ENCODE measurements around the gene KAT6B. TPM values are rescaled to one million over a fixed set of nuclear protein-coding genes. Genes with fewer than 3 reads are reported as not detected.
"Not testable (repeated sequence)": the region's sequence is repeated elsewhere in the genome, so short reads cannot be mapped to it uniquely, and the experiment has no call there.

Gene KAT6B
- total RNA-seq, 1 experiment from 2014 or later = 21.8 TPM

DNA sequence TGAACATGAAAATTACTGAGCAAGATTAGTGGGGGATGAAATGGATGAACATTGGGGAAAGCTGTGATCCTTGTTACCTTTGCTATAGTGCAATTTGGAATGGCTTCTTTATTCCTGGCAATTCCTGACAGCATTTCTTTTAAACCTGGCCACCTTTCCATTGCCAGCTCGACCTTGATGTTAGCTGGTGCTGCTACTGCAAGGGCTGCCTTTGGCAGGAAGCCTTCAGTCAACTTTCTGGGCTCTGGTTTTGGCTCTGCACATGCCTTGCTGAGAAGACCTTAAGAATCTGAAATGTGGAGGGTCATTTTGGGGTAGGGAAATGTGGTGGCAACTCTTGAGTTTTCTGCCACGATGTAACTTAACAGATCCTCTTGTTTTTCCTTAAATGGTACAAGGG, 64.7 kb downstream of the KAT6B start:
- no peak for DNase-seq (ENCODE audit: low spot score)
- Histone ChIP-seq H3K9me3 (ENCODE audit: low read depth, low read length, poor library complexity, severe bottlenecking) (no peaks in the 10 kb centered on the region), H3K27ac (ENCODE audit: low read depth, low read length, poor library complexity, severe bottlenecking) (no peak overlapping the region), H3K27me3 (replicated peaks; ENCODE audit: insufficient read depth, low read depth, low read length, poor library complexity) (no peaks in the 10 kb centered on the region), H3K36me3 (ENCODE audit: insufficient read depth, low read length, poor library complexity, severe bottlenecking) (no peaks in the 10 kb centered on the region), H3K4me1 (ENCODE audit: insufficient read depth, low read length, poor library complexity, severe bottlenecking) (no peaks in the 10 kb centered on the region), H3K4me3 (ENCODE audit: low read depth, low read length, poor library complexity, severe bottlenecking) (no peak overlapping the region)
- intact Hi-C loops (cut with micrococcal nuclease; ENCODE audit: unreplicated experiment) = no loop called here
- no TSS peak for BruUV-seq (replicated peaks)
- CTCF ChIA-PET = no interaction called here
- TF ChIP-seq EZH2 (IDR thresholded peaks at IDR 0.05; ENCODE audit: borderline replicate concordance, low read depth, low read length, poor library complexity, severe bottlenecking) = no peak
- TF ChIP-seq, protein P1, sequence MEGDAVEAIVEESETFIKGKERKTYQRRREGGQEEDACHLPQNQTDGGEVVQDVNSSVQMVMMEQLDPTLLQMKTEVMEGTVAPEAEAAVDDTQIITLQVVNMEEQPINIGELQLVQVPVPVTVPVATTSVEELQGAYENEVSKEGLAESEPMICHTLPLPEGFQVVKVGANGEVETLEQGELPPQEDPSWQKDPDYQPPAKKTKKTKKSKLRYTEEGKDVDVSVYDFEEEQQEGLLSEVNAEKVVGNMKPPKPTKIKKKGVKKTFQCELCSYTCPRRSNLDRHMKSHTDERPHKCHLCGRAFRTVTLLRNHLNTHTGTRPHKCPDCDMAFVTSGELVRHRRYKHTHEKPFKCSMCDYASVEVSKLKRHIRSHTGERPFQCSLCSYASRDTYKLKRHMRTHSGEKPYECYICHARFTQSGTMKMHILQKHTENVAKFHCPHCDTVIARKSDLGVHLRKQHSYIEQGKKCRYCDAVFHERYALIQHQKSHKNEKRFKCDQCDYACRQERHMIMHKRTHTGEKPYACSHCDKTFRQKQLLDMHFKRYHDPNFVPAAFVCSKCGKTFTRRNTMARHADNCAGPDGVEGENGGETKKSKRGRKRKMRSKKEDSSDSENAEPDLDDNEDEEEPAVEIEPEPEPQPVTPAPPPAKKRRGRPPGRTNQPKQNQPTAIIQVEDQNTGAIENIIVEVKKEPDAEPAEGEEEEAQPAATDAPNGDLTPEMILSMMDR (conservative IDR thresholded peaks at IDR 0.05; ENCODE audit: low read depth, low read length) = no peak
- POLR2A ChIA-PET (ENCODE audit: low non-redundant PET) = no interaction called here

- no peaks in the 10 kb centered on the region for H3K9me3 ChIP-seq (ENCODE audit: low read depth, low read length, poor library complexity, severe bottlenecking)
- peaks cover 13% of the 10 kb centered on the region for H3K4me1 ChIP-seq (ENCODE audit: insufficient read depth, low read length, poor library complexity, severe bottlenecking)
- no peaks in the 10 kb centered on the region for H3K36me3 ChIP-seq (ENCODE audit: insufficient read depth, low read length, poor library complexity, severe bottlenecking)
- TF ChIP-seq, protein P1 (conservative IDR thresholded peaks at IDR 0.05; ENCODE audit: low read depth, low read length) = no peak
- no peak for TF ChIP-seq EZH2 (IDR thresholded peaks at IDR 0.05; ENCODE audit: borderline replicate concordance, low read depth, low read length, poor library complexity, severe bottlenecking)
- ChIA-PET POLR2A (ENCODE audit: low non-redundant PET) (no interaction called here), CTCF (no interaction called here)
- no TSS peak for BruUV-seq (replicated peaks)
- no peaks in the 10 kb centered on the region for H3K27me3 ChIP-seq (replicated peaks; ENCODE audit: insufficient read depth, low read depth, low read length, poor library complexity)
- H3K27ac ChIP-seq (ENCODE audit: low read depth, low read length, poor library complexity, severe bottlenecking) = no peak overlapping the region
- H3K4me3 ChIP-seq (ENCODE audit: low read depth, low read length, poor library complexity, severe bottlenecking) = no peak overlapping the region
- DNase-seq (ENCODE audit: low spot score) = no peak
- intact Hi-C loops (cut with micrococcal nuclease; ENCODE audit: unreplicated experiment) = no loop called here
Observed at GRCh38 chr10:74892839-74893238, 66.4 kb downstream of the KAT6B start.

- intact Hi-C loops (cut with micrococcal nuclease; ENCODE audit: unreplicated experiment); POLR2A ChIA-PET (ENCODE audit: low non-redundant PET); H3K9me3 ChIP-seq (ENCODE audit: low read depth, low read length, poor library complexity, severe bottlenecking); H3K4me3 ChIP-seq (ENCODE audit: low read depth, low read length, poor library complexity, severe bottlenecking); BruUV-seq (replicated peaks); H3K27me3 ChIP-seq (replicated peaks; ENCODE audit: insufficient read depth, low read depth, low read length, poor library complexity); H3K27ac ChIP-seq (ENCODE audit: low read depth, low read length, poor library complexity, severe bottlenecking); DNase-seq (ENCODE audit: low spot score); H3K36me3 ChIP-seq (ENCODE audit: insufficient read depth, low read length, poor library complexity, severe bottlenecking); CTCF ChIA-PET: not testable (repeated sequence)
- peaks cover 18% of the 10 kb centered on the region for H3K4me1 ChIP-seq (ENCODE audit: insufficient read depth, low read length, poor library complexity, severe bottlenecking)
Observed at GRCh38 chr10:74893329-74893728, 66.9 kb downstream of the KAT6B start.

DNA sequence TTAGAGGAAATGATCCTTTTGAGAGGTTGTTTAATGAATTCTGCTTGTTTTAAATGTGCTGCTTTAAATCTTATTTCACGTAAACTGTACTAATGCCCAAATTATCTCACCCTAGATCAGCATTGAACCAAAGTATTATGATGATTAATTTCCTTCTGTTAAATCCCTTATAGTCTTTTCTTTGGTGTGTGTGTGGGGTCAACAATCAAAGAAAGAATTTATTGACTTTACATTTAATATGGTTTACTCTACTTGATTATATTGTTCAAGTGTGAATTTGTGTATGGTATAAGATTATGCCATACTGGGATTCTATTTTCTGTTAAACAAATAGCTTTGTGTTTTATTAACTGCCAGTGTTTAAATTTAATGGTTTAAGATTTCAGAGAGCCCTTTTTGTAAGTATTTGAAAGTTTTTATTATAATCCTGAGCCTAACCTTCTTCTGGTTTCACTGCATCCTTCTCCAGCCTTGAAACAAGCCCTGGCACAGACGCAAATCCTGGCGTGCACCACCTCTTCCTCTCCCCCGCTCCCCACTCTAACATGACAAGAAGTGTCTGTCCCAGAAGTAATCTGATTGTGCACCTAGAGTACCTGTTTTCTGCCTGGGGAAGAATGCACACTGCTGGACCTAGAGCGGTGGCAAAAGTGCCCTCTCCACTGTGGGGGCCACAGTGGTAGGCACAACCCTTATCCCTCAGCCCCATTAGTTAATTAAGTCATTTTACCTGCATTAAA, 70.6 kb downstream of the KAT6B start:
- Histone ChIP-seq H3K4me1 (ENCODE audit: insufficient read depth, low read length, poor library complexity, severe bottlenecking) (peaks cover 21% of the 10 kb centered on the region), H3K9me3 (ENCODE audit: low read depth, low read length, poor library complexity, severe bottlenecking) (no peaks in the 10 kb centered on the region), H3K36me3 (ENCODE audit: insufficient read depth, low read length, poor library complexity, severe bottlenecking) (no peaks in the 10 kb centered on the region), H3K27me3 (replicated peaks; ENCODE audit: insufficient read depth, low read depth, low read length, poor library complexity) (no peaks in the 10 kb centered on the region), H3K27ac (ENCODE audit: low read depth, low read length, poor library complexity, severe bottlenecking) (no peak overlapping the region), H3K4me3 (ENCODE audit: low read depth, low read length, poor library complexity, severe bottlenecking) (no peak overlapping the region)
- no TSS peak for BruUV-seq (replicated peaks)
- DNase-seq (ENCODE audit: low spot score) = no peak
- ChIA-PET POLR2A (ENCODE audit: low non-redundant PET) (no interaction called here), CTCF (no interaction called here)
- intact Hi-C loops (cut with micrococcal nuclease; ENCODE audit: unreplicated experiment) = no loop called here
- TF ChIP-seq, protein P1 (conservative IDR thresholded peaks at IDR 0.05; ENCODE audit: low read depth, low read length) = no peak
- no peak for TF ChIP-seq EZH2 (IDR thresholded peaks at IDR 0.05; ENCODE audit: borderline replicate concordance, low read depth, low read length, poor library complexity, severe bottlenecking)

All from A673 (cell line).